ENCODE results near the gene SKA1.
"Not testable (repeated sequence)": the region's sequence is repeated elsewhere in the genome, so short reads cannot be mapped to it uniquely, and the experiment has no call there.

SKA1 gene

GRCh38 chr18:50396005-50396660 is 21.3 kb downstream of the SKA1 start:
- H3K9ac ChIP-seq (ENCODE audit: low read length), result no peak overlapping the region
- H3K36me3 ChIP-seq (ENCODE audit: control insufficient read depth, insufficient read depth, low read length, severe bottlenecking), result no peaks in the 10 kb centered on the region
- no peaks in the 10 kb centered on the region for H3K4me1 ChIP-seq (ENCODE audit: control insufficient read depth, insufficient read depth, low read length)
- peaks cover 15% of the 10 kb centered on the region for H3K27me3 ChIP-seq (replicated peaks; ENCODE audit: control insufficient read depth, insufficient read depth, low read length)
- H3K4me3 ChIP-seq (ENCODE audit: low read length), result no peak overlapping the region
- no peaks in the 10 kb centered on the region for H3K9me3 ChIP-seq (ENCODE audit: control insufficient read depth, low read length)
- no peak for DNase-seq (ENCODE audit: low read depth)

GRCh38 chr18:50397023-50397422 is 22.2 kb downstream of the SKA1 start:
- Histone ChIP-seq H3K4me1 (ENCODE audit: control insufficient read depth, insufficient read depth, low read length) (no peaks in the 10 kb centered on the region), H3K27me3 (replicated peaks; ENCODE audit: control insufficient read depth, insufficient read depth, low read length) (peaks cover 24% of the 10 kb centered on the region), H3K4me3 (ENCODE audit: low read length) (no peak overlapping the region)

GRCh38 chr18:50398099-50398498 is 23.3 kb downstream of the SKA1 start:
- peaks cover 35% of the 10 kb centered on the region for H3K27me3 ChIP-seq (replicated peaks; ENCODE audit: control insufficient read depth, insufficient read depth, low read length)

More at GRCh38 chr18:50397023-50397422, 22.2 kb downstream of the SKA1 start:
- no peak for DNase-seq (ENCODE audit: low read depth)
- Histone ChIP-seq H3K9me3 (ENCODE audit: control insufficient read depth, low read length) (no peaks in the 10 kb centered on the region), H3K36me3 (ENCODE audit: control insufficient read depth, insufficient read depth, low read length, severe bottlenecking) (no peaks in the 10 kb centered on the region), H3K9ac (ENCODE audit: low read length) (no peak overlapping the region)

GRCh38 chr18:50398947-50399346 is 24.1 kb downstream of the SKA1 start:
- H3K4me3 ChIP-seq (ENCODE audit: low read length), result no peak overlapping the region
- H3K4me1 ChIP-seq (ENCODE audit: control insufficient read depth, insufficient read depth, low read length), result no peaks in the 10 kb centered on the region
- DNase-seq (ENCODE audit: low read depth), result no peak
- peaks cover 41% of the 10 kb centered on the region for H3K27me3 ChIP-seq (replicated peaks; ENCODE audit: control insufficient read depth, insufficient read depth, low read length)
- no peaks in the 10 kb centered on the region for H3K36me3 ChIP-seq (ENCODE audit: control insufficient read depth, insufficient read depth, low read length, severe bottlenecking)
- no peak overlapping the region for H3K9ac ChIP-seq (ENCODE audit: low read length)
- no peaks in the 10 kb centered on the region for H3K9me3 ChIP-seq (ENCODE audit: control insufficient read depth, low read length)

More at GRCh38 chr18:50398099-50398498, 23.3 kb downstream of the SKA1 start:
- Histone ChIP-seq H3K9me3 (ENCODE audit: control insufficient read depth, low read length) (no peaks in the 10 kb centered on the region), H3K36me3 (ENCODE audit: control insufficient read depth, insufficient read depth, low read length, severe bottlenecking) (no peaks in the 10 kb centered on the region), H3K9ac (ENCODE audit: low read length) (no peak overlapping the region), H3K4me1 (ENCODE audit: control insufficient read depth, insufficient read depth, low read length) (no peaks in the 10 kb centered on the region), H3K4me3 (ENCODE audit: low read length) (no peak overlapping the region)
- no peak for DNase-seq (ENCODE audit: low read depth)

GRCh38 chr18:50399582-50399981 is 24.7 kb downstream of the SKA1 start:
- Histone ChIP-seq H3K4me3 (ENCODE audit: low read length) (no peak overlapping the region), H3K36me3 (ENCODE audit: control insufficient read depth, insufficient read depth, low read length, severe bottlenecking) (no peaks in the 10 kb centered on the region), H3K9me3 (ENCODE audit: control insufficient read depth, low read length) (no peaks in the 10 kb centered on the region), H3K27me3 (replicated peaks; ENCODE audit: control insufficient read depth, insufficient read depth, low read length) (peaks cover 43% of the 10 kb centered on the region), H3K4me1 (ENCODE audit: control insufficient read depth, insufficient read depth, low read length) (no peaks in the 10 kb centered on the region), H3K9ac (ENCODE audit: low read length) (no peak overlapping the region)
- DNase-seq (ENCODE audit: low read depth), result no peak

- not testable (repeated sequence) for H3K4me1 ChIP-seq (ENCODE audit: control insufficient read depth, insufficient read depth, low read length); H3K9ac ChIP-seq (ENCODE audit: low read length); H3K4me3 ChIP-seq (ENCODE audit: low read length); H3K9me3 ChIP-seq (ENCODE audit: control insufficient read depth, low read length); H3K36me3 ChIP-seq (ENCODE audit: control insufficient read depth, insufficient read depth, low read length, severe bottlenecking); DNase-seq (ENCODE audit: low read depth)
- peaks cover 50% of the 10 kb centered on the region for H3K27me3 ChIP-seq (replicated peaks; ENCODE audit: control insufficient read depth, insufficient read depth, low read length)
Measured at GRCh38 chr18:50400438-50400837, 25.6 kb downstream of the SKA1 start.

- peaks cover 58% of the 10 kb centered on the region for H3K27me3 ChIP-seq (replicated peaks; ENCODE audit: control insufficient read depth, insufficient read depth, low read length)
- H3K4me1 ChIP-seq (ENCODE audit: control insufficient read depth, insufficient read depth, low read length), result no peaks in the 10 kb centered on the region
- H3K36me3 ChIP-seq (ENCODE audit: control insufficient read depth, insufficient read depth, low read length, severe bottlenecking), result no peaks in the 10 kb centered on the region
- DNase-seq (ENCODE audit: low read depth), result no peak
- H3K9me3 ChIP-seq (ENCODE audit: control insufficient read depth, low read length), result no peaks in the 10 kb centered on the region
- no peak overlapping the region for H3K4me3 ChIP-seq (ENCODE audit: low read length)
- no peak overlapping the region for H3K9ac ChIP-seq (ENCODE audit: low read length)
Measured at GRCh38 chr18:50401295-50401694, 26.4 kb downstream of the SKA1 start.

- Histone ChIP-seq H3K4me3 (ENCODE audit: low read length) (no peak overlapping the region), H3K36me3 (ENCODE audit: control insufficient read depth, insufficient read depth, low read length, severe bottlenecking) (no peaks in the 10 kb centered on the region), H3K27me3 (replicated peaks; ENCODE audit: control insufficient read depth, insufficient read depth, low read length) (peaks cover 64% of the 10 kb centered on the region), H3K9ac (ENCODE audit: low read length) (no peak overlapping the region), H3K9me3 (ENCODE audit: control insufficient read depth, low read length) (no peaks in the 10 kb centered on the region), H3K4me1 (ENCODE audit: control insufficient read depth, insufficient read depth, low read length) (no peaks in the 10 kb centered on the region)
- DNase-seq (ENCODE audit: low read depth), result no peak
Measured at GRCh38 chr18:50401888-50402287, 27.0 kb downstream of the SKA1 start.

- not testable (repeated sequence) for H3K4me1 ChIP-seq (ENCODE audit: control insufficient read depth, insufficient read depth, low read length); H3K9me3 ChIP-seq (ENCODE audit: control insufficient read depth, low read length); DNase-seq (ENCODE audit: low read depth); H3K4me3 ChIP-seq (ENCODE audit: low read length); H3K9ac ChIP-seq (ENCODE audit: low read length); H3K36me3 ChIP-seq (ENCODE audit: control insufficient read depth, insufficient read depth, low read length, severe bottlenecking)
- H3K27me3 ChIP-seq (replicated peaks; ENCODE audit: control insufficient read depth, insufficient read depth, low read length), result peaks cover 72% of the 10 kb centered on the region
Measured at GRCh38 chr18:50404752-50405581, 30.1 kb downstream of the SKA1 start.

GRCh38 chr18:50405582-50406271 is 30.9 kb downstream of the SKA1 start:
- no peak for DNase-seq (ENCODE audit: low read depth)
- no peak overlapping the region for H3K4me3 ChIP-seq (ENCODE audit: low read length)
- H3K36me3 ChIP-seq (ENCODE audit: control insufficient read depth, insufficient read depth, low read length, severe bottlenecking), result no peaks in the 10 kb centered on the region
- H3K9ac ChIP-seq (ENCODE audit: low read length), result no peak overlapping the region
- H3K4me1 ChIP-seq (ENCODE audit: control insufficient read depth, insufficient read depth, low read length), result peaks cover 4% of the 10 kb centered on the region
- H3K27me3 ChIP-seq (replicated peaks; ENCODE audit: control insufficient read depth, insufficient read depth, low read length), result peaks cover 71% of the 10 kb centered on the region
- no peaks in the 10 kb centered on the region for H3K9me3 ChIP-seq (ENCODE audit: control insufficient read depth, low read length)

- peaks cover 15% of the 10 kb centered on the region for H3K4me1 ChIP-seq (ENCODE audit: control insufficient read depth, insufficient read depth, low read length)
- no peaks in the 10 kb centered on the region for H3K9me3 ChIP-seq (ENCODE audit: control insufficient read depth, low read length)
- peaks cover 41% of the 10 kb centered on the region for H3K27me3 ChIP-seq (replicated peaks; ENCODE audit: control insufficient read depth, insufficient read depth, low read length)
- H3K9ac ChIP-seq (ENCODE audit: low read length), result no peak overlapping the region
- DNase-seq (ENCODE audit: low read depth), result no peak
- H3K36me3 ChIP-seq (ENCODE audit: control insufficient read depth, insufficient read depth, low read length, severe bottlenecking), result no peaks in the 10 kb centered on the region
- H3K4me3 ChIP-seq (ENCODE audit: low read length), result no peak overlapping the region
Measured at GRCh38 chr18:50409236-50409635, 34.4 kb downstream of the SKA1 start.
